Heart right ventricle (tissue), 16 donors: ENCODE data around the gene KRTAP4-7. TPM values are rescaled to one million over a fixed set of nuclear protein-coding genes. Genes with fewer than 3 reads are reported as not detected.
"Not testable (repeated sequence)": the region's sequence is repeated elsewhere in the genome, so short reads cannot be mapped to it uniquely, and the experiment has no call there.

ENCODE experiments used
- ATAC-seq, 8 donors: fragments of 200-7000 bp; cut with Tn5 transposase; one replicate each; pipeline ENCODE4 v1.9.1; 2020; ENCODE audit warnings: mild to moderate bottlenecking in 8 of 8, moderate library complexity in 8 of 8, moderate number of reproducible peaks in 1 of 8
- DNase-seq, 2 donors: peaks; one replicate each; pipeline ENCODE4 v3.0.0-alpha.2; 2020
- H3K27ac ChIP-seq, 10 donors: fragments of 200-600 bp; sonication (generic) in 2 of 10; one replicate each; pipeline versions ENCODE4 v1.5.0 to v1.8.0; 2020 to 2022; ENCODE audit warnings: mild to moderate bottlenecking in 3 of 10
- H3K27me3 ChIP-seq, 7 donors: fragments of 200-600 bp; one replicate each; pipeline ENCODE4 v1.8.0; 2021 to 2022; ENCODE audit warnings: mild to moderate bottlenecking in 2 of 7
- H3K36me3 ChIP-seq, 9 donors: fragments of 200-600 bp; sonication (generic) in 1 of 9; one replicate each; pipeline versions ENCODE4 v1.5.0 to v1.8.0; 2020 to 2022; ENCODE audit warnings: mild to moderate bottlenecking in 2 of 9
- H3K4me1 ChIP-seq, 9 donors: fragments of 200-600 bp; sonication (generic) in 1 of 9; one replicate each; pipeline versions ENCODE4 v1.5.0 to v1.8.0; 2020 to 2022; ENCODE audit warnings: mild to moderate bottlenecking in 4 of 9
- H3K4me3 ChIP-seq, 10 donors: fragments of 200-600 bp; sonication (generic) in 2 of 10; one replicate each; pipeline versions ENCODE4 v1.5.0 to v1.8.0; 2020 to 2022; ENCODE audit warnings: mild to moderate bottlenecking in 7 of 10, moderate library complexity in 2 of 10
- H3K9me3 ChIP-seq, 11 donors: fragments of 200-600 bp in 10 of 11; sonication (generic) in 2 of 11; one replicate each; pipeline versions ENCODE4 v1.5.0 to v1.8.0; 2013 to 2022; ENCODE audit warnings: mild to moderate bottlenecking in 2 of 11, control low read depth in 1 of 11, moderate library complexity in 1 of 11
- WGBS, 2 donors: extraction: QIAGEN DNeasy Blood & Tissue Kit; methylation state at CpG; one replicate each; pipeline ENCODE4 v1.1.7; 2013; ENCODE audit warnings: inconsistent platforms in 1 of 2; 5-methylcytosine and 5-hydroxymethylcytosine counted together
- intact Hi-C, 10 donors: fragments of 100-400 bp; cut with DNase I; formaldehyde crosslinking; loops; one replicate each; pipeline versions ENCODE4 v1.11.1 to v1.14.2; 2022
- polyA plus RNA-seq, 2 donors: library from polyadenylated mRNA; stranded (reverse); fragments of 200-250 nt; gene quantifications; one replicate each; pipeline ENCODE4 v1.2.3, GENCODE V29; 2013
- total RNA-seq, 10 donors: library from RNA; stranded (reverse); fragmentation: NEBNext Ultra II Directional in 3 of 10; extraction: Animal tissue kit (Norgen Biotek cat#: 25700) in 3 of 10; gene quantifications; one replicate each; pipeline versions ENCODE4 v1.2.1 to v1.2.4, GENCODE V29; 2021 to 2023
- TF ChIP-seq, protein P1 (sequence below), 9 donors: fragments of 200-600 bp; sonication (generic) in 2 of 9; IDR thresholded peaks; one replicate each; pipeline versions ENCODE4 v1.5.0 to v1.8.0; 2021 to 2022; ENCODE audit warnings: antibody characterized with exemption in 9 of 9, mild to moderate bottlenecking in 5 of 9, moderate library complexity in 1 of 9
- donor health status: Arrhythmogenic right ventricular cardiomyopathy.
- donor health status: ischemic (EF 13 %, LVEDD 7.1; RV severe dilation, severe dysfunction).
- donor health status: healthy with polysubstance abuse.
- donor health status: DM: no; HTN: yes; CAD: no.
- donor health status: DM: no; HTN: no; CAD: no.
- donor health status: ischemic (EF 25% LVEDD 6.9; RV normal size, moderate dysfunction).
- donor health status: ischemic (EF 25% LVEDD 5.7; RV mildly dilated, moderate dysfunction).
- donor health status: healthy.
- donor health status: DM: yes; HTN: yes; CAD: no.
- donor health status: Ischemic cardiomyopathy.
- donor health status: ischemic (EF 35%, LVEDD 5.7; RV mildly dilated, moderate dysfunction).
- donor health status: nonischemic (EF 11% LVEDD 7.7; RV severe dilation, severe dysfunction).
- donor health status: DM: yes; HTN: yes; CAD: no.
- donor health status: PGD.
- donor health status: ischemic (EF 29% LVEDD 5.4; RV normal size, mild dysfunction).
- donor health status: nonischemic (EF 23%, LVEDD 6.1; RV moderate dilation, normal function).

The KRTAP4-7 gene
- total and polyA plus RNA-seq, 12 donors = not detected

DNA sequence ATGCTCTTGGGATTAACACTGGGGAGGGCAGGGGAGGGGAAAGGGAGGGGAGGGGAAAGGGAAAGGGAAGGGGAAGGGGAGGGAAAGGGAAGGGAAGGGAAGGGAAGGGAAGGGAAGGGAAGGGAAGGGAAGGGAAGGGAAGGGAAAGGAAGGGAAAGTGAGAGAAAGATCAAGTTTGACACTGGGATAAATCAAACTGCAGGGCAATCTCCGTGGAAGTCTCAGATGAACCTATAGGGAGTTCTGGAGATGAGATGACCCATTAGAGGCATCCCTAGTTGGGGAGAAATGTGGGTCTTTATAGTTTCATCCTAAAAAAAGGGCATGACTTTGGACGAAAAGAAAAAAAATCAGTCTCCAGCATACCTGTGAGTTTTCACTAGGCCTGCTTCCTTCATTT, 37.8 kb downstream of the KRTAP4-7 start:
- no peak overlapping the region for H3K4me3 ChIP-seq
- 83 to 89% methylated on average over 2 of the region's 2 CpGs for whole genome bisulfite sequencing, 2 donors
- DNase-seq = no peak
- H3K27me3 ChIP-seq = peaks cover 0 to 31% (median 8%) of the 10 kb centered on the region in 7 donors
- no peak for ATAC-seq
- TF ChIP-seq, protein P1, sequence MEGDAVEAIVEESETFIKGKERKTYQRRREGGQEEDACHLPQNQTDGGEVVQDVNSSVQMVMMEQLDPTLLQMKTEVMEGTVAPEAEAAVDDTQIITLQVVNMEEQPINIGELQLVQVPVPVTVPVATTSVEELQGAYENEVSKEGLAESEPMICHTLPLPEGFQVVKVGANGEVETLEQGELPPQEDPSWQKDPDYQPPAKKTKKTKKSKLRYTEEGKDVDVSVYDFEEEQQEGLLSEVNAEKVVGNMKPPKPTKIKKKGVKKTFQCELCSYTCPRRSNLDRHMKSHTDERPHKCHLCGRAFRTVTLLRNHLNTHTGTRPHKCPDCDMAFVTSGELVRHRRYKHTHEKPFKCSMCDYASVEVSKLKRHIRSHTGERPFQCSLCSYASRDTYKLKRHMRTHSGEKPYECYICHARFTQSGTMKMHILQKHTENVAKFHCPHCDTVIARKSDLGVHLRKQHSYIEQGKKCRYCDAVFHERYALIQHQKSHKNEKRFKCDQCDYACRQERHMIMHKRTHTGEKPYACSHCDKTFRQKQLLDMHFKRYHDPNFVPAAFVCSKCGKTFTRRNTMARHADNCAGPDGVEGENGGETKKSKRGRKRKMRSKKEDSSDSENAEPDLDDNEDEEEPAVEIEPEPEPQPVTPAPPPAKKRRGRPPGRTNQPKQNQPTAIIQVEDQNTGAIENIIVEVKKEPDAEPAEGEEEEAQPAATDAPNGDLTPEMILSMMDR (IDR thresholded peaks at IDR 0.05) = no peak
- no peaks in the 10 kb centered on the region for H3K36me3 ChIP-seq
- intact Hi-C loops = loop anchor here in 1 of 10 donors (10.0 kb wide), 1 partner anchor 63 kb away; the partner anchor contains the start of genes KRTAP4-1 and KRTAP9-1
- H3K27ac ChIP-seq = no peak overlapping the region
- H3K9me3 ChIP-seq = no peaks in the 10 kb centered on the region
- H3K4me1 ChIP-seq = no peaks in the 10 kb centered on the region

DNA sequence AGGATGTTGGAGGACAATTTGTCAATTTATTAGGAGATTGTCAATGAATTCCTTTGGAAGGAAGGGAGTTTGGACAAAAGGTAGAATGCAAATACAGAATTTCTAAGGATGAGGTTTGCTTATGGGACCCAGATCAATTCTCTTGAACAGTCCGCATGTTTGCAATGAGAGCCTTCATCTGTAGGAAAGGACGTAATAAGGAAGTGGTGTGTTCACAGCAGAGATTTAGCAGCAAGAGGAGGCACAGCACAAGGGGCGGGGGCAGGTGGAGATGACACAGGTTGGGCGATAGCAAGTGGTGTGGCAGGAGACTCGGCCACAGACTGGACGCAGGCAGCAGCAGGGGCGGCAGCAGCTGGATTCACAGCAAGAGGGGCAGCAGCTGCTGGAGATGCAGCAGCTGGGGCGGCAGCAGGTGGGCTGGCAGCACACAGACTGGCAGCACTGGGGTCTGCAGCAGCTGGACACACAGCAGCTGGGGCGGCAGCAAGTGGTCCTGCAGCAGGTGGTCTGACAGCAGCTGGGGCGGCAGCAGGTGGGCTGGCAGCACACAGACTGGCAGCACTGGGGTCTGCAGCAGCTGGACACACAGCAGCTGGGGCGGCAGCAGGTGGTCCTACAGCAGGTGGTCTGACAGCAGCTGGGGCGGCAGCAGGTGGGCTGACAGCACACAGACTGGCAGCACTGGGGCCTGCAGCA, 39.5 kb downstream of the KRTAP4-7 start:
- peaks cover 0 to 31% (median 4%) of the 10 kb centered on the region in 7 donors for H3K27me3 ChIP-seq
- H3K4me3 ChIP-seq, H3K36me3 ChIP-seq, H3K4me1 ChIP-seq, H3K9me3 ChIP-seq, ATAC-seq, DNase-seq, H3K27ac ChIP-seq: not testable (repeated sequence)
- WGBS, 2 donors = 64 to 80% methylated on average over 12 of the region's 12 CpGs
- intact Hi-C loops = loop anchor here in 1 of 10 donors (10.0 kb wide), 1 partner anchor 61 kb away; the partner anchor contains the start of genes KRTAP4-1 and KRTAP9-1

GRCh38 chr17:41123991-41124371, 40.0 kb downstream of the KRTAP4-7 start, which contains the start of gene KRTAP4-12:
Gene KRTAP4-12, minus strand, starts transcription at chr17:41124182. Its CDS starts 60 bp downstream, at chr17:41124122.
- H3K4me1 ChIP-seq, H3K36me3 ChIP-seq, ATAC-seq, H3K4me3 ChIP-seq, DNase-seq, H3K9me3 ChIP-seq, H3K27ac ChIP-seq: not testable (repeated sequence)
- intact Hi-C loops = loop anchor here in 1 of 10 donors (10.0 kb wide), 1 partner anchor 61 kb away; the partner anchor contains the start of genes KRTAP4-1 and KRTAP9-1
- peaks cover 0 to 31% (median 4%) of the 10 kb centered on the region in 7 donors for H3K27me3 ChIP-seq
- WGBS, 2 donors = 59 to 62% methylated on average over 3 of the region's 3 CpGs

GRCh38 chr17:41125064-41125463, 41.1 kb downstream of the KRTAP4-7 start:
- Histone ChIP-seq H3K27me3 (peaks cover 0 to 24% (median 4%) of the 10 kb centered on the region in 7 donors), H3K9me3 (peaks cover 0 to 6% (median 0%) of the 10 kb centered on the region in 11 donors), H3K4me3 (no peak overlapping the region), H3K4me1 (no peaks in the 10 kb centered on the region), H3K36me3 (no peaks in the 10 kb centered on the region), H3K27ac (no peak overlapping the region)
- TF ChIP-seq, protein P1 (IDR thresholded peaks at IDR 0.05) = no peak
- no peak for DNase-seq
- WGBS, 2 donors = 92 to 93% methylated on average over 2 of the region's 2 CpGs
- no peak for ATAC-seq
- intact Hi-C loops = loop anchor here in 1 of 10 donors (10.0 kb wide), 1 partner anchor 60 kb away; the partner anchor contains the start of genes KRTAP4-1 and KRTAP9-1

GRCh38 chr17:41126412-41126811, 42.5 kb downstream of the KRTAP4-7 start:
- H3K4me3 ChIP-seq = no peak overlapping the region
- TF ChIP-seq, protein P1 (IDR thresholded peaks at IDR 0.05) = no peak
- WGBS, 2 donors = 86 to 87% methylated on average over 3 of the region's 3 CpGs

More at GRCh38 chr17:41126412-41126811, 42.5 kb downstream of the KRTAP4-7 start:
- no peaks in the 10 kb centered on the region for H3K36me3 ChIP-seq
- H3K4me1 ChIP-seq = no peaks in the 10 kb centered on the region
- ATAC-seq (no peak), DNase-seq (no peak)
- intact Hi-C loops = loop anchor here in 1 of 10 donors (10.0 kb wide), 1 partner anchor 58 kb away; the partner anchor contains the start of genes KRTAP4-1 and KRTAP9-1
- H3K27ac ChIP-seq = no peak overlapping the region
- H3K9me3 ChIP-seq = peaks cover 0 to 6% (median 0%) of the 10 kb centered on the region in 11 donors
- peaks cover 0 to 18% (median 4%) of the 10 kb centered on the region in 7 donors for H3K27me3 ChIP-seq
